BE2C (cell line): ENCODE data around the gene TMEM273.

Source experiments
- DNase-seq: peaks from one replicate; pipeline ENCODE4 v3.0.0-alpha.2; 2020
- H3K27me3 ChIP-seq: fragments of 250-450 bp; sonication (Bioruptor Pico); 2 replicates; pipeline ENCODE4 v1.5.1; 2020; ENCODE audit warnings: mild to moderate bottlenecking
- H3K36me3 ChIP-seq: fragments of 250-450 bp; sonication (Bioruptor Pico); 2 replicates; pipeline ENCODE4 v1.5.1; 2020; ENCODE audit warnings: mild to moderate bottlenecking
- H3K4me1 ChIP-seq: fragments of 250-450 bp; sonication (Bioruptor Pico); 2 replicates; pipeline ENCODE4 v1.5.1; 2020
- H3K4me3 ChIP-seq: 2 replicates; pipeline ENCODE4 v1.5.1; 2011; ENCODE audit warnings: low read depth, low read length
- H3K9me3 ChIP-seq: fragments of 250-450 bp; sonication (Bioruptor Pico); 2 replicates; pipeline ENCODE4 v1.5.1; 2020
- TF ChIP-seq, protein P1 (sequence below): IDR thresholded peaks from 2 replicates; pipeline ENCODE4 v1.5.1; 2012; ENCODE audit warnings: mild to moderate bottlenecking, low read depth, low read length

The TMEM273 gene

DNA sequence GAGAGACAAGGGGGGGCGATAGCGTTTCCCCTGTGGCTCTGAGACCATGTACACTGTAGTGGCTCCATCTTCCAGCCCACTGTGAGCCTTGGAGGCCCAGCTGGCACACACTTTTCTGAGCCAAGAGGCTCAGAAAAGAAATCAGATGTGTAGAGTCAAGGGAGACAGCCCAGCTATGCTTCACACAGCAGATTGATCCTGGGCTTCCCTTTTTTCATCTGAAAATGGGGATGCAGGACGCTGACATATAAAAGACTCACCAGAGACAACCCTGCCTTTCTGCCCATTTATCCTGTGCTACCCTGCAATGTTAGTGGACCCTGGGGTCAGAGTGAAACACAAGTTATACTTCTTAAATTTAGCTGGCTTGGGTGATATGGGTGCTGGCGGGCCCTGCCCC lies 14.3 kb downstream of the TMEM273 start:
- Histone ChIP-seq H3K4me1 (no peaks in the 10 kb centered on the region), H3K27me3 (no peaks in the 10 kb centered on the region), H3K9me3 (no peaks in the 10 kb centered on the region), H3K4me3 (no peak overlapping the region), H3K36me3 (no peaks in the 10 kb centered on the region)
- TF ChIP-seq, protein P1, sequence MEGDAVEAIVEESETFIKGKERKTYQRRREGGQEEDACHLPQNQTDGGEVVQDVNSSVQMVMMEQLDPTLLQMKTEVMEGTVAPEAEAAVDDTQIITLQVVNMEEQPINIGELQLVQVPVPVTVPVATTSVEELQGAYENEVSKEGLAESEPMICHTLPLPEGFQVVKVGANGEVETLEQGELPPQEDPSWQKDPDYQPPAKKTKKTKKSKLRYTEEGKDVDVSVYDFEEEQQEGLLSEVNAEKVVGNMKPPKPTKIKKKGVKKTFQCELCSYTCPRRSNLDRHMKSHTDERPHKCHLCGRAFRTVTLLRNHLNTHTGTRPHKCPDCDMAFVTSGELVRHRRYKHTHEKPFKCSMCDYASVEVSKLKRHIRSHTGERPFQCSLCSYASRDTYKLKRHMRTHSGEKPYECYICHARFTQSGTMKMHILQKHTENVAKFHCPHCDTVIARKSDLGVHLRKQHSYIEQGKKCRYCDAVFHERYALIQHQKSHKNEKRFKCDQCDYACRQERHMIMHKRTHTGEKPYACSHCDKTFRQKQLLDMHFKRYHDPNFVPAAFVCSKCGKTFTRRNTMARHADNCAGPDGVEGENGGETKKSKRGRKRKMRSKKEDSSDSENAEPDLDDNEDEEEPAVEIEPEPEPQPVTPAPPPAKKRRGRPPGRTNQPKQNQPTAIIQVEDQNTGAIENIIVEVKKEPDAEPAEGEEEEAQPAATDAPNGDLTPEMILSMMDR = no peak
- no peak for DNase-seq

DNA sequence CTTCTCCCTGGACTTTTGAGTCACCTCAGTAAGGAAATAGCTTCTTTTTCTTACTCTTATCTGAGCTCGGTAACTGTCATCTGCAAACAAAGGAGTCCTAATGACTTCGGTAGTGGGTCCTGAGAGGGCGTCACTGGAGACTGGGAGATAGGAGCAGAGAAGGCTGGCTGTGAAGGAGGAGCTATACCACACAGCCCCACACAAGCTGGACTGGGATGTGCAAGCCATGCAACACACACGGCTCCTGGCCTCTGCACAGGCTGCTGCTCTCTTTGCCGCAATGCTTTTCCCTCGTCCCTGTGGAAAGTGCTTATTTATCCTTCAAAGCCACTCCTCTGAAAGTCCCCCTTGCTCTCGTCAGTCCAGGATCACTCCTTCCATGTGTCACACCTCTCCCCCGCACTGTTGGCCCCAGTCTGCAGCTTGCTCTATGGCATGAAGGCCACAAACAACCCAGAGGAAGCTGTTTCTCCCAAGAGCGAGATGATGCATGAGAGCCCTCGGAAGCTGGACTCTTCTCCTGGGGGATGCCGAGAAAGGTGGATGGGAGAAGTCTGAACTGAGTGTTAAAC lies 14.9 kb downstream of the TMEM273 start:
- DNase-seq = no peak
- no peak overlapping the region for H3K4me3 ChIP-seq
- TF ChIP-seq, protein P1 = no peak
- no peaks in the 10 kb centered on the region for H3K9me3 ChIP-seq
- H3K27me3 ChIP-seq = no peaks in the 10 kb centered on the region
- no peaks in the 10 kb centered on the region for H3K4me1 ChIP-seq
- no peaks in the 10 kb centered on the region for H3K36me3 ChIP-seq

DNA sequence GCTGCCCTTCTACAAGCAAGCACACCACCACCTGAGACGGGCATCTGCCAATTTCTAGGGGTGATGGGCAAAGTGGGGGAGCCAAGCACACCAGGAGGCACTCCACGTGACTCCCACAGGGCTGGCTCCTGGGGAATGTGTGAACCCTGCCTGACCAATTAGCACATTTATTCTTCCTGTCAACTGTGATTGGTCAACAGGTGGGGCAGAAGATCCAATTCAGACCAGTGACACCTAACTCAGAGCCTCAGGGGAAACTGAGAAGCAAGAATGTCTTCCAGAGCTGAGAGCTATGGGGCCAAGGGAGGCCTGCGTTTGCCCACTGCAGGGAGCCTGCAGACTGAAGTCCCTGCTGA lies 15.4 kb downstream of the TMEM273 start:
- TF ChIP-seq, protein P1 = no peak
- no peaks in the 10 kb centered on the region for H3K27me3 ChIP-seq
- DNase-seq = no peak
- H3K4me3 ChIP-seq = no peak overlapping the region
- no peaks in the 10 kb centered on the region for H3K36me3 ChIP-seq
- H3K9me3 ChIP-seq = no peaks in the 10 kb centered on the region
- no peaks in the 10 kb centered on the region for H3K4me1 ChIP-seq

DNA sequence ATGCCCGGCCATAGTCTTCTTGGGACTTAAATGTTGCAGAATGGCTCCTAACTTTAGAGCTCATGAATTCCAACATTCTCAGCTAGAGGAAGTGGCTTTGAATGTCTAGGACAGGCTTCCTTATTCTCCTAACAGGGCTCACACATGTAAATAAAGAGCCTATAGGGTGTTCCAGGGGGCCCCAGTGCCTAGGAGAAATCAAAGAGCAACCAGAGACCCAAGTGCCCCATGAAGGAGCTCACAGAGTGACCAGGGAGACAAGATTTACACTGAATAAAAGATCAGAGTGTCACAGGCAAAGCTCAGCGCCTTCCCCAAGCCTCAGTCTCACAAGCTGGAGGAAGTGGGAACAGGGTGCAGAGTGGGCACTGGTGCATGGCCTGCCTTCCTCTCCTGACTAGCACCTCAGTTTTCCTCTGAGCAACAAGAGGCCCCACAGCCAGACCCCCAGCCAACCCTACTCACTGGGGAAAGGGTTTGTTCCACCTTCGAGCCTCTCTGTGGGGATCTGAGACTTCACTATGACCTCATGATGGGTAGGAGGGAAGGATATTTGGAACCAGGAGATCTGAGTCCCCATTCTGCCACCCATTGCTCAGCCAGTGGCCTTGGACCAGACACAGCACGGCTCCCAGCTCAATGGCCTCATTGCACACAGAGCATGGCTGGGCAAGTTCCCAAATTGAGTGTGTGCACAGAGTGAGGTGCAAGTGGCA lies 16.0 kb downstream of the TMEM273 start:
- Histone ChIP-seq H3K4me3 (no peak overlapping the region), H3K4me1 (no peaks in the 10 kb centered on the region), H3K36me3 (no peaks in the 10 kb centered on the region), H3K27me3 (no peaks in the 10 kb centered on the region), H3K9me3 (no peaks in the 10 kb centered on the region)
- DNase-seq = no peak
- TF ChIP-seq, protein P1 = no peak

DNA sequence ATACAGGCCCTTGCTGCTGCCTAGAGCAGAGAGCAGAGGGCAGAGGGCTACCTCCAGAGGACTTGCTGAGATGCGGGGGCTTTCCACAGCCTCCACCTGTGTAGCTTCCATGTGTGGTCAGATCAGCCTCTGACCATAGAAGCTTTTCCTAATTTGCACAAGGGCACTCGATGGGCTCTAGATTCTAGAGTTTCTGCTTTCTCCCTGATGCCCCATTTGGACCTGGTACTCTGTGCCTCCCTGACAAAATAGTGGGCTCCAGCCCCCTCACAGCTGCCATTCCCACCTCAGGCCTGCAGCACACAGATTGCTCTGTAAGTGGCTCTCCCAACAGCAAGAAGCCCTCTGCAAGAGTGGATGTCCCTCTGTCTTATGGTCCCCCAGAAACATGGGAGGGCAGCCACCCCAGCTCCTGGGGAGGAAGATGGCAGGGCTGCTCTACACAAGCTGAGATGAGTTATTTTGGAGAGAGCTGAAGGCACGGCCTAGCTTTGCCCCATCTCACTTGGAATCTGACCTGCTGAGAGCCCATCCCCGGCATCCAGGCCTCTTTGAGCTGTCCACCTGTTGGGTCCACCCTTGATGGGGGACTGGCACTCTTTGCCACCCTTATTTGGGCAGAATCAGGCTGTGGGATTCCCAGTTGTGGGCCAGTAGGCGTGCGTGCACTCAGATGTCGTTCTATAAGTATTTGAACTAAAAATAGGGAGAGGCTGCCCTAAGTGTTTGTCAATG lies 16.7 kb downstream of the TMEM273 start:
- TF ChIP-seq, protein P1 = no peak
- H3K4me1 ChIP-seq = no peaks in the 10 kb centered on the region
- no peaks in the 10 kb centered on the region for H3K9me3 ChIP-seq
- no peak overlapping the region for H3K4me3 ChIP-seq
- no peak for DNase-seq
- no peaks in the 10 kb centered on the region for H3K27me3 ChIP-seq
- no peaks in the 10 kb centered on the region for H3K36me3 ChIP-seq
